K562 (cell line): ENCODE results near the gene CCL24. TPM values are rescaled to one million over a fixed set of nuclear protein-coding genes. Genes with fewer than 3 reads are reported as not detected.

Source experiments
- ARID1B ChIP-seq: fragments of 450-650 bp; IDR thresholded peaks from 2 replicates; pipeline ENCODE4 v1.6.1; 2016; ENCODE audit warnings: antibody characterized with exemption, mild to moderate bottlenecking, inconsistent platforms
- ARID3A ChIP-seq: IDR thresholded peaks from 2 replicates; pipeline ENCODE4 v1.6.1; 2012; ENCODE audit warnings: low read depth, low read length, improper control_type of control experiment, borderline replicate concordance
- BCOR ChIP-seq: fragments of 450-650 bp; IDR thresholded peaks from 2 replicates; pipeline ENCODE4 v1.6.1; 2016
- CREB1 ChIP-seq, 2 experiments: sonication (generic) in 1 of 2; formaldehyde crosslinking in 1 of 2; IDR thresholded peaks; 2 replicates each; pipeline versions ENCODE4 v1.6.1 to v1.8.0; 2012 to 2022; ENCODE audit warnings: inconsistent platforms in 1 of 2, mild to moderate bottlenecking in 1 of 2, missing genetic modification reagents in 1 of 2, moderate library complexity in 1 of 2
- DACH1 ChIP-seq: fragments of 450-650 bp; IDR thresholded peaks from 2 replicates; pipeline ENCODE4 v1.6.1; 2018; ENCODE audit not compliant: partially characterized antibody
- HLTF ChIP-seq: fragments of 450-650 bp; IDR thresholded peaks from 2 replicates; pipeline ENCODE4 v1.6.1; 2016
- NCOA6 ChIP-seq: fragments of 450-650 bp; IDR thresholded peaks from 2 replicates; pipeline ENCODE4 v1.6.1; 2017; ENCODE audit warnings: mild to moderate bottlenecking
- PYGO2 ChIP-seq: fragments of 450-650 bp; IDR thresholded peaks from 2 replicates; pipeline ENCODE4 v1.6.1; 2016; ENCODE audit warnings: mild to moderate bottlenecking, missing genetic modification characterization, moderate library complexity, missing compliant biosample characterization
- RB1 ChIP-seq: fragments of 450-650 bp; IDR thresholded peaks from 2 replicates; pipeline ENCODE4 v1.6.1; 2017; ENCODE audit warnings: low read depth, mild to moderate bottlenecking
- RBM14 ChIP-seq: fragments of 200-400 bp; formaldehyde crosslinking; IDR thresholded peaks from 2 replicates; pipeline ENCODE4 v1.6.1; 2018; ENCODE audit warnings: low read depth, mild to moderate bottlenecking, low read length, moderate library complexity, borderline replicate concordance; ENCODE audit not compliant: insufficient read depth
- RBM25 ChIP-seq: fragments of 200-400 bp; formaldehyde crosslinking; IDR thresholded peaks from 2 replicates; pipeline ENCODE4 v1.6.1; 2018; ENCODE audit warnings: low read length, low read depth, moderate library complexity; ENCODE audit not compliant: severe bottlenecking
- SMARCB1 ChIP-seq: IDR thresholded peaks from 2 replicates; pipeline ENCODE4 v1.6.1; 2011; ENCODE audit warnings: improper control_type of control experiment, low read depth; ENCODE audit not compliant: insufficient read length
- TOE1 ChIP-seq, 2 experiments: fragments of 450-650 bp in 1 of 2; sonication (generic) in 1 of 2; formaldehyde crosslinking in 1 of 2; IDR thresholded peaks; 2 replicates each; pipeline versions ENCODE4 v1.7.1 to v1.8.0; 2016 to 2022; ENCODE audit warnings: borderline replicate concordance in 2 of 2, mild to moderate bottlenecking in 2 of 2, antibody characterized with exemption in 1 of 2, inconsistent platforms in 1 of 2, low read depth in 1 of 2, missing genetic modification reagents in 1 of 2, moderate library complexity in 1 of 2
- USF2 ChIP-seq: sonication (generic); formaldehyde crosslinking; IDR thresholded peaks from 2 replicates; pipeline ENCODE4 v1.5.0; 2020; ENCODE audit warnings: missing genetic modification reagents
- ZNF146 ChIP-seq: IDR thresholded peaks from one replicate; pipeline ENCODE4 v1.6.1; 2018; ENCODE audit warnings: missing compliant biosample characterization; ENCODE audit not compliant: unreplicated experiment
- ZNF639 ChIP-seq, 2 experiments: fragments of 200-800 bp in 1 of 2; sonication (Bioruptor generic) in 1 of 2; sonication (generic) in 1 of 2; formaldehyde crosslinking in 1 of 2; IDR thresholded peaks in 1 of 2; conservative IDR thresholded peaks in 1 of 2; 2 replicates each; pipeline versions ENCODE4 v1.5.0 to v1.6.1; 2016 to 2020; ENCODE audit warnings: missing compliant biosample characterization in 1 of 2, missing genetic modification characterization in 1 of 2, missing genetic modification reagents in 1 of 2
- polyA plus RNA-seq, 8 experiments: library from polyadenylated mRNA; depleted of rRNA in 4 of 8; stranded (reverse) in 5 of 8; unstranded in 3 of 8; fragments of >200 nt; fragmentation: Nextera tagmentation in 2 of 8; fragmentation: Illumina TruSeq in 1 of 8; extraction: Ambion mirVana in 2 of 8; extraction: Trizol in 1 of 8; gene quantifications; 2 replicates each; pipeline versions ENCODE4 v1.2.1 to v1.2.3, GENCODE V29; 2011 to 2014; ENCODE audit warnings: inconsistent platforms in 1 of 8, missing spikeins in 1 of 8
- total RNA-seq, 7 experiments: library from RNA; depleted of rRNA in 6 of 7; stranded (reverse); fragments of >200 nt in 6 of 7; fragmentation: Illumina TruSeq in 2 of 7; extraction: Trizol in 2 of 7; gene quantifications; 2 replicates each; pipeline versions ENCODE4 v1.2.1 to v1.2.3, GENCODE V29; 2011 to 2021; ENCODE audit warnings: low replicate concordance in 1 of 7

CCL24 gene
- total and polyA plus RNA-seq, 9 of the 15 experiments (the other 6 are each of a cell fraction or from before 2014, with no cell fraction given), result 0.45 to 3.6 (median 0.95) TPM; not detected in 1

GRCh38 chr7:75811894-75812678 lies 1.5 kb downstream of the CCL24 start (continued):
- TF ChIP-seq TOE1 (IDR thresholded peaks at IDR 0.05; ENCODE audit: borderline replicate concordance), result no peak
- no peak for TF ChIP-seq TOE1 (CRISPR knock-in tag; IDR thresholded peaks at IDR 0.05; ENCODE audit: borderline replicate concordance, low read depth)
- no peak for TF ChIP-seq RBM14
- no peak for TF ChIP-seq HLTF
- peak; percentile 5 for TF ChIP-seq RBM25
- no peak for TF ChIP-seq SMARCB1
- no peak for TF ChIP-seq RB1
- peak; percentile 32; the same call in 1 of the 2 replicates for TF ChIP-seq USF2 (CRISPR knock-in tag)
- TF ChIP-seq NCOA6, result no peak
- no peak for TF ChIP-seq DACH1
- no peak for TF ChIP-seq ZNF639 (CRISPR knock-in tag; conservative IDR thresholded peaks at IDR 0.05 in 1 of 2, IDR thresholded peaks at IDR 0.05 in 1 of 2)
- no peak for TF ChIP-seq CREB1 (IDR thresholded peaks at IDR 0.05)
- no peak for TF ChIP-seq CREB1 (CRISPR knock-in tag; IDR thresholded peaks at IDR 0.05)
- TF ChIP-seq PYGO2 (tag), result no peak
- TF ChIP-seq ARID3A, result no peak
- no peak for TF ChIP-seq ZNF146 (CRISPR knock-in tag)
- TF ChIP-seq BCOR, result peak; percentile 37; the same call in 1 of the 2 replicates
- TF ChIP-seq ARID1B, result no peak
